HG02885 (cell line): ENCODE measurements around the gene FAM187B.
"Not testable (repeated sequence)": the region's sequence is repeated elsewhere in the genome, so short reads cannot be mapped to it uniquely, and the experiment has no call there.

Experiments
- ATAC-seq: cut with Tn5 transposase; IDR thresholded peaks from one replicate; pipeline ENCODE4 v1.9.1; 2021; ENCODE audit warnings: mild to moderate bottlenecking; ENCODE audit not compliant: unreplicated experiment, poor library complexity

FAM187B gene

DNA sequence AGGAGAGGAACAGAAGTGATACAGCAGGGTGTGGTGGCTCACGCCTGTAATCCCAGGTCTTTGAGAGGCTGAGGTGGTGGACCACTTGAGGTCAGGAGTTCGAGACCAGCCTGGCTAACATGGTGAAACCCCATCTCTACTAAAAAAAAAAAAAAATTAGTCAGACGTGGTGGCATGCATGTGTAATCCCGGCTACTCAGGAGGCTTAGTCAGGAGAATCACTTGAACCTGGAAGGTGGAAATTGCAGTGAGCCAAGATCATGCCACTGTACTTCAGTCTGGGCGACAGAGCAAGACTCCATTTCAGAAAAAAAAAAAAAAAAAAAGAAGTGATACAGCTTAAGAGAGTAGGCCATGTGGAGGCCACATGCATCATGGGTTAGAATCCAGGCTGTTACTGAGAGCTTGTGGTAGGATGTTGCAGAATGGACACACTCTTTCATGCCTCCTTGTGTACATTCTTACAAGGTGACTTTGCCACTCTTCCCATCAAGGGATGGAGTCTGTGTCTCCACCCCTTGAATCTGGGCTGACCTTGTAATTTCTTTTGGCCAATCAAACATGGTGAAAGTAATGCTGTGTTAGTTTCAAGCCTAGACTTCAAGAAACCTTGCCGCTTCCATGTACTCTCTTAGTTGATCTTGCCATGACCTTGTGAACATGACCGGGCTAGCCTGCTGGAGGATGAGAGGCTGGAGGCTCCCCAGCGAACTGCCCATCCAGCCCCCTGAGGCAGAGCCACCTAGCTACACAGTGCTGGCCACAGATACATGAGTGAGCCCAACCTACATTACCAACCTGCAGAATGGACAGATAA, 12.3 kb downstream of the FAM187B start:
- no peak for ATAC-seq

GRCh38 chr19:35214766-35215422, 13.6 kb downstream of the FAM187B start:
- ATAC-seq, result no peak

- no peak for ATAC-seq
Measured at GRCh38 chr19:35213663-35214632, 14.6 kb downstream of the FAM187B start.

GRCh38 chr19:35212241-35212640, 16.3 kb downstream of the FAM187B start:
- ATAC-seq, result no peak

- ATAC-seq, result no peak
Measured at GRCh38 chr19:35211545-35212230, 16.9 kb downstream of the FAM187B start.

DNA sequence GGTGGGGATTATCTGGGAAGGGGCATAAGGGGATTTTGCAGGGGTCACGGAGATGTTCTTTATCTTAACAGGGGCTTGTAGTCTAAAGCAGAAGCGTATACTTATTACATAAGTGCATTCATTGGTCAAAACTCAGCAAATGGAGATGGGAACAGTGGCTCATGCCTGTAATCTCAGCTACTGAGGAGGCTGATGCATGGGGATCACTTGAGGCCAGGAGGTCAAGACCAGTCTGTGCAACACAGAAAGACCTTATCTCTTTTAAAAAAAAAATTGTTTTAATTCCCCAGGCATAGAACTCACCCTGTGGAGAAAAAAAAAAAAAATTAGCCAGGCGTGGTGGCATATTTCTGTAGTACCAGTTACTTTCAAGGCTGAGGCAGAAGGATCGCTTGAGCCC, 18.9 kb downstream of the FAM187B start:
- no peak for ATAC-seq

DNA sequence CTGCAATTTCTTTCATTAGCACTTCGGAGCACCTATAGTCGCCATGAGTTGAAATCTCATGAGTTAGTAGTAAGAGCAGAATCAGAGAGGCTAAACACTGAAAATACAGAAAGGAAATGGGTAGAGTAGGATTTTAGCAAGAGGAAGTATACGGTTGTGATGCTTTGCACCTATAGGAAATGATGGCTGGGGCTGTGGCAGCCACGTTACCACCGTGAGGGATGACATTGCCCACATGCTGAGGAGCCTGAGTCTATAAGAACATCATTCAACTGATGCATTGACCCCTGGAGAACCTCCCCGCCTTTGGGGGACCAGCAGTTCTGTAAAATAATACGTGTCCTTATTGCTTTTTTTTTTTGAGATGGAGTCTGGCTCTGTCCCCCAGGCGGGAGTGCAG, 20.4 kb downstream of the FAM187B start:
- no peak for ATAC-seq

- no peak for ATAC-seq
Measured at GRCh38 chr19:35207391-35207871, 21.1 kb downstream of the FAM187B start.

- ATAC-seq, result no peak
Measured at GRCh38 chr19:35206855-35207254, 21.7 kb downstream of the FAM187B start.

DNA sequence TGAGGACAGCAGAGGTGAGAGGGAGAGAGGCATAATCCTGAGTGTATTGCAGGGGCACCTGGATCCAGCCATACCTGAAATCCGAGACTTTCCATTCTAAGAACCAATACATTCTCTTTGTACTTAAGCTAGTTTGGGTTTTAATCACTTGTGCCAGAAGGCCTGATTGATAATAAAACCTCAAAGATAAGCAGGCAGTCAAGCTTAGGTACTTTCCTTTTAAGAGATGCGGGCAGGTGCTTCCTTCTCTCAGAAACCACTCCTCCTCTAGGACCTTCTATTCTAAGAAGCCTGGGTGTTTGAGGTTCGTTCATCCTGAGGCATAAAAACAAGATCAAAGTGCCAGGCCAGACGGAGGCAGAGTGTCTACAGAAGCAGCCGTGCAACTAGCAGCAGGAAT, 22.2 kb downstream of the FAM187B start:
- no peak for ATAC-seq

DNA sequence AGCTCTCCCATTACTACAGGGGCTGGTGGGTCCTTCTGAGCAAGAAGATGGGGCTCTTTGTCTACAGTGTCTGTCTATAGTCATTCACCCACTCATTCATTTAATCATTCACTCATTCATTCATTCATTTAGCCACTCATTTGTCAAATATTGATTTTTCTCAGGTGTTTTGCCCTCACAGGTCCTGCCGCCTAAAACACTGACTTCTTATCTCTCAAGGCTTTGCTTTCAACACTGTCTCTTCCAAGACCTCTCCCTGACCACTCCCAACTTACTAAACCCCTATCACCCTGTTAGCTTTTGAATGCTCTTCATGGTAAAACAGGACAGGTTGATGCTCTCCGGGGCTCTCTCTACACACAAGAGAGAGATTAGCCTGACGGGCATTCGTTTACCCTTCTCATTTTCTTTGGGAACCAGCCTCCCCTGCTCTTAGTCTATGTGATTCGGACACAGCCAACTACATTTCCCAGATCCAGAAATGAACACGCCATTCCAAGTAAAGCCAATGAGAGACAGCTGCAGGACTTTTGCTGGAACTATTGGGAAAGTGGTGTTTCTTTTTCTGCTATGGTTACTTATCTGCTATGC, 22.7 kb downstream of the FAM187B start:
- ATAC-seq, result no peak

GRCh38 chr19:35204799-35205732, 23.5 kb downstream of the FAM187B start:
- ATAC-seq, result peak; percentile 80

DNA sequence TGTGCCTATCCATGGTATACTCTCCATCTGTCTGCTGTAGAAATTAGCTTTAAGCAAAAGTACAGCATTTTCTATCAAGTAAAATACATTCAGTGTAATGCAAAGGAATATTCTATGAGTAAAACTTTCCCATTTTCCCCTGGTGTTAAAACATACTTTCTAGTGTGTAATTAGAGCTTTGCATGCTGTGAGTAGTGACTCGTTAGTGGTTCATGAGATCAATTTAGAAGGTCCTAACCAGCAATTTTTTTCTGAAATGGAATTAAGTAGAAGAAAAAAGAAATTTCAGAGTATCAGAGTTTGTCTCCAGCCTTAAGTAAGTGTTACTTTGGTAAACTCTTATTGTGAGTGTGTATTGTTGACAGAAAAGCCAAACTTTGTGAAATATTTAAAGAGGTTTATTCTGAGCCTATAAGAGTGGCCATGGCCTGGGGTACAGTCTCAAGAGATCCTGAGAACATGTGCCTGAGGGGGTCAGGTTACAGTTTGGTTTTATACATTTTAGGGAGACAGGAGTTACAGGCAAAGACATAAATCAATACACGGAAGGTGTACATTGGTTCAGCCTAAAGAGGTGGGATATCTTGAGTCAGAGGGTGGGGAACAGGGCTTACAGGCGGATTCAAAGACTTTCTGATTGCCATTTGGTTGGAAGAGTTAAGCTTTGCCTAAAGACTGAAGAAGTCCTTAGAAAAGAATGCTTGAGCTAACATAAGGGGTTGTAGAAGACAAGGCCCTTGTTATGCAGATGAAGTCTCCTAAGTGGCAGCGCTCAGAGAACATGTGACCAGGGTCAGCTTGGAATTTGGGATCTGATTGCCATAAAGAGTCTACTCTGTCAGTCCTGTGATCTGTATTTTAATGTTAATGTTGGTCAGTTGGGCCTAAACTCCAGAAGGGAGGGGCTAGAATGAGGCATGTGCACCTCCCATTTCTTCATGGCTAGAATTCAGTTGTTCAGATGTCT, 25.5 kb downstream of the FAM187B start:
- ATAC-seq, result no peak

GRCh38 chr19:35199481-35199880, 29.1 kb downstream of the FAM187B start:
- no peak for ATAC-seq

GRCh38 chr19:35196861-35197260, 31.7 kb downstream of the FAM187B start:
- ATAC-seq, result not testable (repeated sequence)

GRCh38 chr19:35195830-35196229, 32.7 kb downstream of the FAM187B start:
- ATAC-seq, result no peak
